GM18517 (cell line): ENCODE data around the gene GAA.
"Not testable (repeated sequence)": the region's sequence is repeated elsewhere in the genome, so short reads cannot be mapped to it uniquely, and the experiment has no call there.

ENCODE experiments used
- ATAC-seq: cut with Tn5 transposase; IDR thresholded peaks from one replicate; pipeline ENCODE4 v1.9.1; 2021; ENCODE audit warnings: mild to moderate bottlenecking, moderate library complexity; ENCODE audit not compliant: unreplicated experiment

GAA gene

GRCh38 chr17:80141463-80142165, 40.2 kb downstream of the GAA start:
- ATAC-seq, result no peak

- ATAC-seq, result no peak
These were observed 41.5 kb downstream of the GAA start for GRCh38 chr17:80142929-80143328.

- ATAC-seq, result no peak
These were observed 44.0 kb downstream of the GAA start for GRCh38 chr17:80145076-80146075.

- peak; percentile 26 for ATAC-seq
These were observed 45.0 kb downstream of the GAA start for GRCh38 chr17:80146121-80147034.

GRCh38 chr17:80147035-80147822, 45.8 kb downstream of the GAA start, which contains the start of gene EIF4A3:
Gene EIF4A3 (minus strand): TSS chr17:80147128. CDS start chr17:80146961, 167 bp downstream.
- peak; percentile 82 for ATAC-seq

- no peak for ATAC-seq
These were observed 50.0 kb downstream of the GAA start for GRCh38 chr17:80151333-80151732.

GRCh38 chr17:80152081-80152702, 50.8 kb downstream of the GAA start:
- ATAC-seq, result no peak

GRCh38 chr17:80153004-80153403, 51.6 kb downstream of the GAA start:
- no peak for ATAC-seq

GRCh38 chr17:80154166-80154565, 52.8 kb downstream of the GAA start:
- no peak for ATAC-seq

GRCh38 chr17:80155600-80155999, 54.2 kb downstream of the GAA start:
- not testable (repeated sequence) for ATAC-seq

- no peak for ATAC-seq
These were observed 57.5 kb downstream of the GAA start for GRCh38 chr17:80158846-80159245.

GRCh38 chr17:80160536-80160935, 59.2 kb downstream of the GAA start:
- no peak for ATAC-seq

GRCh38 chr17:80163336-80163735, 62.0 kb downstream of the GAA start:
- ATAC-seq, result no peak

GRCh38 chr17:80164185-80164584, 62.8 kb downstream of the GAA start:
- ATAC-seq, result no peak

- no peak for ATAC-seq
These were observed 65.1 kb downstream of the GAA start for GRCh38 chr17:80166446-80166845.

GRCh38 chr17:80168371-80168770, 67.0 kb downstream of the GAA start:
- no peak for ATAC-seq

- ATAC-seq, result no peak
These were observed 67.7 kb downstream of the GAA start for GRCh38 chr17:80169107-80169506.
